NCI-H2227 (cell line): Measurements from ENCODE around the gene ELAVL1.

Source experiments
- DNase-seq: peaks from one replicate; lab custom pipeline; 2025; ENCODE audit not compliant: unreplicated experiment; lab: John Stamatoyannopoulos, UW

ELAVL1 gene

GRCh38 chr19:8021374-8021773 is 15.9 kb upstream of the ELAVL1 start:
- no peak for DNase-seq

GRCh38 chr19:8020681-8021080 is 15.2 kb upstream of the ELAVL1 start:
- no peak for DNase-seq

DNA sequence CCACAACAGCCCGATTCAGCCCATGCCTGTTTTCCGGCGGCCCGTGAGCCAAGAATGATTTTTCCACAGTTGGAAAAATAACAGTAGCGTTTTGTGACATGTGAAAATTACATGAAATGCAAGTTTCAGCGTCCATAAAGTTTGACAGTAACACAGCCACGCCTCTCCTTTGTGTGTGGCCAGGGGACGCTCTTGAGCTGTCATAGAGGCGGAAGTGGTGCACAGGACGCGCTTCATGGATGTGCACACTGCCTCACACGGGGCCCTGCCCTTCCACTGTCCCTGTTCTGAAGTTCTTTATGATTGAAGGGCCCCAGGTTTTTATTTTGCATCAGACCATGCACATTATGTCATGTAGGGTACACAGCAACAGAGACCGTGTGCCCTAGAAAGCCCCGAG is 12.4 kb upstream of the ELAVL1 start:
- no peak for DNase-seq

DNA sequence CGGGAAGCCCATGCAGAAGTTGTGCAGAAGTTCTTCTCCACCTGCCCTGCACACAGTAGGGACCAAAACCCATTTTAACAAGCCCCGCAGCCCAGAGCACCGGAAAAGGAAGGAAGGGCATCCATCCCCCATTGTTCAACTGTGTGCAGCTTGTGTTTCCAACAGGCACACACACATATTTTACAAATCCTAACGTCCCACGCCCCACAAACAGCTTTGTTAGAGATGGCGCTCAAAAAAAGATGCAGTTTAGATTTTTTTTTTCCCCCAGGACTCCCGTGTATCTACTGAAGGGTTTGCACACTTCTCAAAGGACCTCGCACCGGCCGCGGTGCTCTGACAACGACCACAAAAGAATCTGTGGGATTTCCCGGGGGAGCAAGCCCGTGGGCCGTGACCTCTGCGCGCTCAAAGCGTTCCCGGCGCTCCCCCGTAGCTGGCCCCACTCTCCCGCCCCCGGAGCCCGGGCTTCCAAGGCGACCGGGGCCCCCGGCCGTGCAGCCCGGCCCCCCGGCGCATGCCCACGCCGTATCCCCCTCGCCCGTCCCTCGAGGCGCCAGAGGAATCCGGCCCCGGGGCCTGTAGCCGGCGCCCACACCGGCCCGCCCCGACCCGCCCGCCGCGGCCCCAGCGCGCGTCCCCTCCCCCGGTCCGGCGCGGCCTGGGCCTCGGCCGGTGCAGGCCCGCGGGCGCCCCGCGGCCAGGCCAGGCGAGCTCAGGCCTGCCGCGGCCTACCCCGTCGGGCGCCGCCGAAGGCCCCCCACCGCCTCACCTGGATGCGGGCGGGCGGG is 523 bp downstream of the ELAVL1 start:
- peak; percentile 51 for DNase-seq

- DNase-seq = no peak
These were observed 1.4 kb downstream of the ELAVL1 start for GRCh38 chr19:8004001-8004400.

- DNase-seq = peak; percentile 81
These were observed 3.2 kb downstream of the ELAVL1 start for GRCh38 chr19:8001995-8002849.

DNA sequence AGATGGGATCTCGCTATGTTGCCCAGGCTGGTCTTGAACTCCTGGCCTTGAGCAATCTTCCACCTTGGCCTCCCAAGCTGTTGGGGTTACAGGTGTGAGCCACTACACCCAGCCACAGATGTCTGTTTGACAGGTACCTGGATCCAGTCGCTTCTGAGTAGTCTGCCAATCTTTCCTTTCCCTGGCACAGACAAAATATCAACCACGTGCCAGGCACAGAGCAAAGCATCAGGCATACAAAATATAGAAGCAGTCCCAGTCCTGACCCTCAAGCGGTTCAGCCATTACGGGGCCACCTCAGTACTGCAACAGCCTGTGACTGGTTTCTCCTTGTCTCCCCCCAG is 3.8 kb downstream of the ELAVL1 start:
- DNase-seq = no peak

GRCh38 chr19:8000298-8001038 is 5.0 kb downstream of the ELAVL1 start:
- no peak for DNase-seq

DNA sequence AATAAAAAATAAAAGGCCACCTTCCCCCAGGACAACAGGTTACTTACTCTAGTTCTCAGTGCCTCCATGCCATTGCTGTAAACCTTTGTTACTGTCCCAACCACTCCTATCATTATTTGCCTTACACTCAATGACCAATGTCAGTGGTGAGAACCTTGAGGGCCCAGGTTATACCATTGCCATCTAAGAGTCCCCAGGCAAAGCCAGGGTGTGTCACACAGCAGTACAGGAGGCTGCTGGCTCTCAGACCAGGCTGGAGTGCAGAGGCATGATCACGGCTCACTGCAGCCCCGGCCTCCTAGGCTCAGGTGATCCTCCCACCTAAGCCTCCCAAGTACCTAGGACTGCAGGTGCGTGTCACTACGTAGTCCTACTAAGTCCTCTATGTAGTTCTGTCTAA is 6.1 kb downstream of the ELAVL1 start:
- no peak for DNase-seq

DNA sequence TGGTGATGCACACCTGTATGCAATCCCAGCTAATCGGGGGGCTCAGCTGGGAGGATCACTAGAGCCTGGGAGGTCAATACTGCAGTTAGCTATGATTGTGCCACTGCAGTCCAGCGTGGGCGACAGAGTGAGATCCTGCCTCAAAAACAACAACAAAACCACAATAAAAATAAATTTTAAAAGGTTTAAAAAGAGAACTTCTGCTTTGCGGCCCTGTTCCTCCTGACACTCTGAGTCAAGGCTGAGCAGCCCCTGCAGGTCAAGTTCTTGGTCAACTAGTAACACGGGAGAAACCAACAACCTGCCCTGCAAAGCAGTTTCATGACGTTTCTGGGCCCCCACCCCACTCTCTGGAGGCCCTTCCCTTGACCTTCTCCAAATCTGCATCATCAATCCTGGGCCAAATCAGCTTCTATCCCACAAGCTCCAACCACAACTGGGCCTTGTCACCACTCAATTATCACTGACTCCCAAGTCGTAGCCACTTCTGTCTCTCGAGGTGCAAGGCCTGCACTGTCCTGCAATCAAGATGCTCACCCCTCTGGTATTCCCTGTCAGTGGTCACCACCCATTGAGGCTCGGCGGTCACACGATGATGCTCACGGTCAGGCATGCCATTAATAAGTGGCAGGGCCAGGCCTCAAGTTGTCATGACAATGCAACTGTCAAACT is 7.5 kb downstream of the ELAVL1 start:
- DNase-seq = no peak

DNA sequence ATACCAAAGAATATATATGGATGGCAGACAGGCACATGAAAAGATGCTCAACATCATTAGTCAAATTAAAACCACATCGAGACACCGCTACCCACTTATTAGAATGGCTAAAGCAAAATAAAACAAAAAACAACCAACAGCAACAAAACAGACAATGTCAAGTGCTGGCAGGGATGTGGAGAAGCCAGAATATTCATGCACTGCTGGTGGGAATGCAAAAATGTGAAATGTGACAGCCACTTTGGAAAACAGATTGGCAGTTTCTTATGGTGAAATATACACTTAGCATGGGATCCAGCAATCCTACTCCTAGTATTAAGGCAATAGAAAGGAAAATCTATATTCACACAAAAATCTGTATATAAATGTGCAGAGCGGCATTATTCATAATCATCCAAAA is 8.6 kb downstream of the ELAVL1 start:
- no peak for DNase-seq

DNA sequence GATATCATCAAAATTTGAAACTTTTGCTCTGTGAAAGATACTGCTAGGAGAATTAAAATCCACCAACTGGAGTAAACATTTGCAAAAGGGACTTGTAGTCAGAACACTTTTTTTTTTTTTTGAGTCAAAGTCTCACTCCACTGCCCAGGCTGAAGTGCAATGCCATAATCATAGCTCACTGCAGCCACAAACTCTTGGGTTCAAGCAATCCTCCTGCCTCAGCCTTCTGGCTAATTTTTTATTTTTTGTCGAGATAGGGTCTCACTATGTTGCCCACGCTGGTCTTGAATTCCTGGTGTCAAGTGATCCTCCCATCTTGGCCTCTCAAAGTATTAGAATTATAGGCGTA is 9.7 kb downstream of the ELAVL1 start:
- no peak for DNase-seq

DNA sequence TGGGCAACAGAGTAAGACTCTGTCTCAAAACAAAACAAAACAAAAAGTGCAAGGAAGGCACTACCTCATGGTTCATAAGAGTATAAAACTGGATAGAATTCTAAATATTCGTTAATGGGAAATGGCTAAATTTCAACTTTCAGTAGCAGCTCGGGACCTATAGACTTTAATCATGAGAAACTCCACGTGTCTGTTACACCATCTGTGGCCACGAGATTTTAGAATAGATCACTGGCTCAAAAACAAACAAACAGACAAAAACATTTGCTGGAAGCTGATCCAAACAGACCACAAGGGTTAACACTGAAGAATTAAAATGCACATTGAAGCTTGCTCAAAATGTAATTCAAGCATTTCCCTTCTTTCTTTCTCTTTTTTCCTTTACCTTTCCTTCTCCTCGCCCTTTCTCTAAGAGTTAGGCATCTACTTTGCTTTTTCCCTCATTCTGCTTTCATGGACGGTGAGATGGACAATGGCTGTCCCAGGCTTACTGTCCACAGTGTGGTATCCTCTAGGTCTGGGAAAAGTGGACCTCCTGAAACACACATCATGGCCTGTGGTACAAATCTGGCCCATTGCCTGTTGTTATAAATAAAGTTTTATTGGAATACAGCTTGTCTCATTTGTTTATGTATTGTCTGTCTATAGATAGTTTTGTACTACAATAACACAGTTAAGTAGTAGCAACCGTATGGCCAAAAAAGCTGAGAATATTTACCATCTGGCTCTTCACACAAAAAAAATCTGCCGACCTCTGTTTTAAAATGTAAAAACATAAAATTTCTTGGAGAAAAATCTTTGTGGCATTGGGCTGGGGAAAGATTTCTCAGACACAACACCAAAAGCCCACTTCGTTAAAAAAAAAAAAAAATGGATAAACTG is 10.3 kb downstream of the ELAVL1 start:
- no peak for DNase-seq

DNA sequence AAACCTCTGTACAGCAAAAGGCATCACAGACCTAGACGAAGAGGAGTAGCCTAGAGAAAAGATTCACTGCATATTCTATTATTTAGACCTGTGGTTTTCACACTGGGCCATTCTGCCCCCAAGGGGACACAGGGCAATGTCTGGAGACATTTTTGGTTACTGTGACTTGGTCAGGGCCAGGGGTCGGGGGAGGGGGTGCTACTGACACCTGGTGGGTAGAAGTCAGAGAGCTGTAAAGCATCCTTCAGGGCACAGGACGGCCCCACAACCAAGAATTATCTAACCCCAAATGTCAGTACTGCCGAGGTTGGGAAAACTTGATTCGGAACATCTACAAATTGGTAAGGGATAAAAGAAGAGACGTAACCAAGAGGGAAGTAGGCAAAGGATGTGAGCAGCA is 11.3 kb downstream of the ELAVL1 start:
- no peak for DNase-seq

- DNase-seq = no peak
These were observed 11.9 kb downstream of the ELAVL1 start for GRCh38 chr19:7993560-7993959.

DNA sequence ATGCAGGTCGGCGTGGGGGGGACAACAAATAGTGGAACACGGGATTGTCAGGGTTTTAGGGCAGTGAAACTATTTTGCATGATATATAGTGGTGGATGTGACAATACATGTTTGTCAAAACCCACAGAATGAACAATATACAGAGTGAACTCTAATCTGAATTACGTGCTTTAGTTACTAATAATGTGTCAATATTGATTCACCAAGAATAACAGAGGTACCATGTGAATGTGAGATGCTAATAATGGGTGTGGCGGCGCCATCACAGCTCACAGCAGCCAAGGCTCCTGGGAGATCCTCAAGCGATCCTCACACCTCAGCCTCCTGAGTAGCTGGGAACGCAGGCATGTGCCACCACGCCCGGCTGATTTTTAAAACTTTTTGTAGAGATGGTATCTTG is 12.9 kb downstream of the ELAVL1 start:
- no peak for DNase-seq

GRCh38 chr19:7989071-7989575 is 16.3 kb downstream of the ELAVL1 start:
- DNase-seq = no peak

GRCh38 chr19:7988307-7988706 is 17.1 kb downstream of the ELAVL1 start:
- DNase-seq = no peak

DNA sequence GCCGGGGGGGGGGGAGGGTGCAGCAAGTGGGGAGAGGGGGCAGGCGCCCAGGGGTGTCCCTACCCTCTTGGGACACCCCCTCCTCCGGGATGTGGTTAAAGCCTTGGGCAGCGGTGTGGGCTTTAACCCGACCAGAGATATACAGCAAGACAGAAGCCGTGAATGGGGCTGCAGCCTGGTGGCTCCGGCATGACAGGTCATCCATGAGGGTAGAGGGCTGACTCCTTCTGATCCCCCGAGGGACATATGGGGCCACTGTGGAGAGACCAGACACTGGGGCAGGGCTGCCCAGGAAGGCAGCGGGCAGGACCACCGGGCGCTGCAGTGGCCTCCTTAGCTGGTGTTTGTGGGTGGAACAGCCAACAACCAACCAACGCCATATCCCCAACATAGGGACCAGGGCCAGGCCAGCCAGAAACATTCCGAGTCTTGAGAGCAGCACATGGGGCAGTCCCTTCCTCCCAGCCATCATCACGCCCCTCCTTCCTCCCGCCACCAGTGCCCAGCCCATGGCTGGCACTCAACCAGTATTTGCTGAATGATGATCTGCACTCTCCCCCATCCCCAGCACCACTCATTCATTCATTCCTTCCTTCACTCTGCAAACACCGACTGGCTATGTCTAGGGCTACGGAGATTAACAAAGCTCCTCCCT is 18.2 kb downstream of the ELAVL1 start:
- DNase-seq = no peak
